ENCODE data around the gene CIDEB. TPM values are rescaled to one million over a fixed set of nuclear protein-coding genes. Genes with fewer than 3 reads are reported as not detected.
A peak's percentile ranks its signal among the peaks of the same experiment; 100 is the strongest.

Gene CIDEB
- total and polyA plus RNA-seq, 2 of the 13 experiments (the other 11 are each of a cell fraction or from before 2014, with no cell fraction given) = 35.8 to 110 TPM

DNA sequence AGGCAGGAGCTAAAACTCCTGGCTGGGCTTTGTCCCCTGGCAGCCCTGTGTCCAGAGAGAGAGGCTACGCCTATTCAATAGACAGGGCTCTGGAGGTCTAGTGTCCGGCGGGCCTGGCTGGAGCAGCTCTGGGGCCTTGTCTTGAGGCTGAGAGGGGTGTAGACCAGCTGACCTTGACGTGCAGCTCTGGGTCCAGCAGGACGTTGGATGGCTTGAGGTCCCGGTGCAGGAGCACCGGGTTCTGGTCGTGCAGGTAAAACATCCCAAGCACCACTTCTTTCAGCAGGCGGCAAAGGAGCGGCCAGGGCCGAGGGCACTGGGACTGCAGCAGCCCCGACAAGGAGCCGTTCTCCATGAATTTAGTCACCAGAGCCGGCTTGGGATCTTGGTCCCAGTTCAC lies 31.1 kb upstream of the CIDEB start:
- Histone ChIP-seq H3K9me3 (ENCODE audit: low read length) (no peaks in the 10 kb centered on the region), H3K4me2 (ENCODE audit: low read depth, low read length) (no peak overlapping the region), H3K9ac (ENCODE audit: insufficient read depth, low read depth, low read length) (no peak overlapping the region), H3K36me3 (replicated peaks in 1 of 2; ENCODE audit: control insufficient read depth in 1 of 2, insufficient read depth in 2 of 2, low read length in 2 of 2) (no peaks in the 10 kb centered on the region), H3K27me3 (ENCODE audit: control insufficient read depth in 1 of 2, insufficient read depth in 2 of 2, low read length in 2 of 2) (peaks cover 13 to 64% of the 10 kb centered on the region in 2 experiments; a peak in 4 of 5 replicates), H2AFZ (ENCODE audit: low read length) (no peak overlapping the region), H4K20me1 (ENCODE audit: insufficient read depth, low read length) (no peaks in the 10 kb centered on the region), H3K79me2 (ENCODE audit: insufficient read depth, low read length) (no peaks in the 10 kb centered on the region), H3K4me1 (ENCODE audit: insufficient read depth, low read length) (peaks cover 21% of the 10 kb centered on the region), H3K4me3 (replicated peaks in 1 of 3; ENCODE audit: insufficient read depth in 1 of 3, low read depth in 2 of 3, low read length in 3 of 3) (no peak overlapping the region), H3K27ac (ENCODE audit: extremely low read length, insufficient read depth, low read length) (no peak overlapping the region)
- DNase-seq (ENCODE audit: low spot score) = no peak
- POLR2A ChIA-PET = interaction anchor here (0.7 to 1.4 kb wide), 4 partner anchors 91 to 225 kb away, joined by 3 to 5 read pairs (median 4); partner anchors contain the start of gene KHNYN
- in situ Hi-C loops (cut with HindIII; ENCODE audit: extremely low pct_ligation_motif_present, low pct_unique_long_range_greater_than_20kb) = no loop called here
- peak; percentile 2; the same call in 1 of the 3 replicates for ATAC-seq
- TF ChIP-seq, protein P1, sequence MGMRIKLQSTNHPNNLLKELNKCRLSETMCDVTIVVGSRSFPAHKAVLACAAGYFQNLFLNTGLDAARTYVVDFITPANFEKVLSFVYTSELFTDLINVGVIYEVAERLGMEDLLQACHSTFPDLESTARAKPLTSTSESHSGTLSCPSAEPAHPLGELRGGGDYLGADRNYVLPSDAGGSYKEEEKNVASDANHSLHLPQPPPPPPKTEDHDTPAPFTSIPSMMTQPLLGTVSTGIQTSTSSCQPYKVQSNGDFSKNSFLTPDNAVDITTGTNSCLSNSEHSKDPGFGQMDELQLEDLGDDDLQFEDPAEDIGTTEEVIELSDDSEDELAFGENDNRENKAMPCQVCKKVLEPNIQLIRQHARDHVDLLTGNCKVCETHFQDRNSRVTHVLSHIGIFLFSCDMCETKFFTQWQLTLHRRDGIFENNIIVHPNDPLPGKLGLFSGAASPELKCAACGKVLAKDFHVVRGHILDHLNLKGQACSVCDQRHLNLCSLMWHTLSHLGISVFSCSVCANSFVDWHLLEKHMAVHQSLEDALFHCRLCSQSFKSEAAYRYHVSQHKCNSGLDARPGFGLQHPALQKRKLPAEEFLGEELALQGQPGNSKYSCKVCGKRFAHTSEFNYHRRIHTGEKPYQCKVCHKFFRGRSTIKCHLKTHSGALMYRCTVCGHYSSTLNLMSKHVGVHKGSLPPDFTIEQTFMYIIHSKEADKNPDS (CRISPR knock-in tag; IDR thresholded peaks at IDR 0.05) = no peak
- 0 out of 2 replicates have a peak, but pooled peaks have one; percentile 9 for TF ChIP-seq DNMT1 (CRISPR knock-in tag; IDR thresholded peaks at IDR 0.05)
- TF ChIP-seq, protein P2, sequence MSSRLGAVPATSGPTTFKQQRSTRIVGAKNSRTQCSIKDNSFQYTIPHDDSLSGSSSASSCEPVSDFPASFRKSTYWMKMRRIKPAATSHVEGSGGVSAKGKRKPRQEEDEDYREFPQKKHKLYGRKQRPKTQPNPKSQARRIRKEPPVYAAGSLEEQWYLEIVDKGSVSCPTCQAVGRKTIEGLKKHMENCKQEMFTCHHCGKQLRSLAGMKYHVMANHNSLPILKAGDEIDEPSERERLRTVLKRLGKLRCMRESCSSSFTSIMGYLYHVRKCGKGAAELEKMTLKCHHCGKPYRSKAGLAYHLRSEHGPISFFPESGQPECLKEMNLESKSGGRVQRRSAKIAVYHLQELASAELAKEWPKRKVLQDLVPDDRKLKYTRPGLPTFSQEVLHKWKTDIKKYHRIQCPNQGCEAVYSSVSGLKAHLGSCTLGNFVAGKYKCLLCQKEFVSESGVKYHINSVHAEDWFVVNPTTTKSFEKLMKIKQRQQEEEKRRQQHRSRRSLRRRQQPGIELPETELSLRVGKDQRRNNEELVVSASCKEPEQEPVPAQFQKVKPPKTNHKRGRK (CRISPR knock-in tag; IDR thresholded peaks at IDR 0.05) = no peak
- no peak for TF ChIP-seq MXD4 (CRISPR knock-in tag; IDR thresholded peaks at IDR 0.05)
- TF ChIP-seq EED (CRISPR knock-in tag; IDR thresholded peaks at IDR 0.05) = peak; percentile 70; the same call in 1 of the 2 replicates
- TF ChIP-seq, protein P3, sequence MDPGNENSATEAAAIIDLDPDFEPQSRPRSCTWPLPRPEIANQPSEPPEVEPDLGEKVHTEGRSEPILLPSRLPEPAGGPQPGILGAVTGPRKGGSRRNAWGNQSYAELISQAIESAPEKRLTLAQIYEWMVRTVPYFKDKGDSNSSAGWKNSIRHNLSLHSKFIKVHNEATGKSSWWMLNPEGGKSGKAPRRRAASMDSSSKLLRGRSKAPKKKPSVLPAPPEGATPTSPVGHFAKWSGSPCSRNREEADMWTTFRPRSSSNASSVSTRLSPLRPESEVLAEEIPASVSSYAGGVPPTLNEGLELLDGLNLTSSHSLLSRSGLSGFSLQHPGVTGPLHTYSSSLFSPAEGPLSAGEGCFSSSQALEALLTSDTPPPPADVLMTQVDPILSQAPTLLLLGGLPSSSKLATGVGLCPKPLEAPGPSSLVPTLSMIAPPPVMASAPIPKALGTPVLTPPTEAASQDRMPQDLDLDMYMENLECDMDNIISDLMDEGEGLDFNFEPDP (CRISPR knock-in tag; conservative IDR thresholded peaks at IDR 0.05) = no peak
- TF ChIP-seq TP53 (CRISPR knock-in tag; conservative IDR thresholded peaks at IDR 0.05) = no peak
- no peak for TF ChIP-seq TBP (CRISPR knock-in tag; IDR thresholded peaks at IDR 0.05)
- no peak for TF ChIP-seq CHD2 (IDR thresholded peaks at IDR 0.05; ENCODE audit: low read depth, low read length)
- no peak for TF ChIP-seq SNRNP70 (IDR thresholded peaks at IDR 0.05; ENCODE audit: low read depth, low read length)
- peak; percentile 42; the same call in 1 of the 2 replicates for TF ChIP-seq MTA1 (CRISPR knock-in tag; IDR thresholded peaks at IDR 0.05; ENCODE audit: borderline replicate concordance)
- intact Hi-C loops (cut with micrococcal nuclease; ENCODE audit: unreplicated experiment) = no loop called here
- CTCF ChIA-PET (ENCODE audit: low intra/inter-chr PET ratio, low total read pairs) = no interaction called here
- 56% methylated on average over 14 of the region's 14 CpGs for WGBS (ENCODE audit: low lambda C conversion rate)
- no peak for FAIRE-seq
- no TSS peak for BruUV-seq (replicated peaks)

Measured in HepG2 (cell line).